K562 (cell line): Measurements from ENCODE around the gene HJV. TPM values are rescaled to one million over a fixed set of nuclear protein-coding genes. Genes with fewer than 3 reads are reported as not detected.

Source experiments
- CAMTA2 ChIP-seq: fragments of 250-450 bp; sonication (Bioruptor Pico); conservative IDR thresholded peaks from 2 replicates; pipeline ENCODE4 v1.5.1; 2022
- CBX3 ChIP-seq, 2 experiments: IDR thresholded peaks; 1 replicate in 1 of 2; 2 replicates in 1 of 2; pipeline ENCODE4 v1.6.1; 2012; ENCODE audit warnings: inconsistent platforms in 2 of 2, low read length in 2 of 2, borderline replicate concordance in 1 of 2, control low read depth in 1 of 2
- CC2D1A ChIP-seq: fragments of 450-650 bp; IDR thresholded peaks from 2 replicates; pipeline ENCODE4 v1.6.1; 2017; ENCODE audit warnings: mild to moderate bottlenecking
- CEBPG ChIP-seq, 3 experiments: fragments of 200-800 bp in 1 of 3; sonication (Bioruptor generic) in 1 of 3; sonication (generic) in 1 of 3; formaldehyde crosslinking in 1 of 3; IDR thresholded peaks in 2 of 3; conservative IDR thresholded peaks in 1 of 3; 2 replicates each; pipeline versions ENCODE4 v1.6.1 to v1.8.0; 2016 to 2022; ENCODE audit warnings: missing compliant biosample characterization in 2 of 3, missing genetic modification characterization in 2 of 3, mild to moderate bottlenecking in 1 of 3, missing genetic modification reagents in 1 of 3
- GTF2B ChIP-seq: IDR thresholded peaks from 2 replicates; pipeline ENCODE4 v1.6.1; 2011; ENCODE audit not compliant: insufficient read length; ENCODE audit errors: extremely low read depth
- HLTF ChIP-seq: fragments of 450-650 bp; IDR thresholded peaks from 2 replicates; pipeline ENCODE4 v1.6.1; 2016
- MTA1 ChIP-seq: fragments of 450-650 bp; IDR thresholded peaks from 2 replicates; pipeline ENCODE4 v1.6.1; 2017; ENCODE audit warnings: borderline replicate concordance
- PHF8 ChIP-seq: fragments of 200-600 bp; sonication (generic); IDR thresholded peaks from 2 replicates; pipeline ENCODE4 v1.6.1; 2012; ENCODE audit warnings: mixed run types, mild to moderate bottlenecking, inconsistent platforms, low read length, moderate library complexity, borderline replicate concordance
- RUNX1 ChIP-seq: sonication (generic); IDR thresholded peaks from 2 replicates; pipeline ENCODE4 v1.6.1; 2016; ENCODE audit warnings: antibody characterized with exemption, low read depth
- SIX5 ChIP-seq, 2 experiments: IDR thresholded peaks; 2 replicates each; pipeline ENCODE4 v1.6.1; 2011; ENCODE audit warnings: low read length in 2 of 2, borderline replicate concordance in 1 of 2, low read depth in 1 of 2, mild to moderate bottlenecking in 1 of 2, moderate library complexity in 1 of 2; ENCODE audit not compliant: insufficient read depth in 1 of 2
- TAF1 ChIP-seq: IDR thresholded peaks from 2 replicates; pipeline ENCODE4 v1.6.1; 2011; ENCODE audit warnings: mild to moderate bottlenecking, low read length, moderate library complexity; ENCODE audit not compliant: insufficient read depth, control insufficient read depth, severe bottlenecking; ENCODE audit errors: extremely low read depth
- ZBTB8A ChIP-seq: fragments of 450-650 bp; IDR thresholded peaks from 2 replicates; pipeline ENCODE4 v1.6.1; 2018; ENCODE audit warnings: mild to moderate bottlenecking, moderate library complexity; ENCODE audit not compliant: partially characterized antibody
- ZNF347 ChIP-seq: fragments of 450-650 bp; formaldehyde crosslinking; IDR thresholded peaks from 2 replicates; pipeline ENCODE4 v1.4.0; 2020; ENCODE audit warnings: low read depth, mild to moderate bottlenecking, moderate library complexity
- ZNF583 ChIP-seq: fragments of 250-450 bp; sonication (Bioruptor Pico); IDR thresholded peaks from 2 replicates; pipeline ENCODE4 v1.4.0; 2020
- ZSCAN32 ChIP-seq: fragments of 450-650 bp; formaldehyde crosslinking; IDR thresholded peaks from 2 replicates; pipeline ENCODE4 v1.4.0; 2020; ENCODE audit warnings: mild to moderate bottlenecking, moderate library complexity
- ZZZ3 ChIP-seq: fragments of 450-650 bp; IDR thresholded peaks from 2 replicates; pipeline ENCODE4 v1.6.1; 2016; ENCODE audit warnings: antibody characterized with exemption, mild to moderate bottlenecking, moderate library complexity
- polyA plus RNA-seq, 8 experiments: library from polyadenylated mRNA; depleted of rRNA in 4 of 8; stranded (reverse) in 5 of 8; unstranded in 3 of 8; fragments of >200 nt; fragmentation: Nextera tagmentation in 2 of 8; fragmentation: Illumina TruSeq in 1 of 8; extraction: Ambion mirVana in 2 of 8; extraction: Trizol in 1 of 8; gene quantifications; 2 replicates each; pipeline versions ENCODE4 v1.2.1 to v1.2.3, GENCODE V29; 2011 to 2014; ENCODE audit warnings: inconsistent platforms in 1 of 8, missing spikeins in 1 of 8
- total RNA-seq, 7 experiments: library from RNA; depleted of rRNA in 6 of 7; stranded (reverse); fragments of >200 nt in 6 of 7; fragmentation: Illumina TruSeq in 2 of 7; extraction: Trizol in 2 of 7; gene quantifications; 2 replicates each; pipeline versions ENCODE4 v1.2.1 to v1.2.3, GENCODE V29; 2011 to 2021; ENCODE audit warnings: low replicate concordance in 1 of 7
- TF ChIP-seq, protein P1 (sequence below): fragments of 250-450 bp; sonication (Bioruptor Pico); IDR thresholded peaks from 2 replicates; pipeline ENCODE4 v1.5.0; 2021; ENCODE audit warnings: mild to moderate bottlenecking, borderline replicate concordance

HJV gene
- total and polyA plus RNA-seq, 9 of the 15 experiments (the other 6 are each of a cell fraction or from before 2014, with no cell fraction given) = 1.0 to 6.6 (median 2.4) TPM

GRCh38 chr1:145996433-145997015, 25.0 kb downstream of the HJV start, which contains the start of gene TXNIP (continued):
- no peak for TF ChIP-seq SIX5 (IDR thresholded peaks at IDR 0.05; ENCODE audit: borderline replicate concordance in 1 of 2, insufficient read depth in 1 of 2, low read depth in 1 of 2, low read length in 2 of 2)
- peak; percentile 66; the same call in 1 of the 2 replicates for TF ChIP-seq PHF8
- TF ChIP-seq TAF1 = peak; percentile 92
- no peak for TF ChIP-seq ZBTB8A
- TF ChIP-seq RUNX1 = no peak
- TF ChIP-seq CAMTA2 (CRISPR knock-in tag) = no peak
- TF ChIP-seq ZNF347 (CRISPR knock-in tag) = no peak
- peak; percentile 100 for TF ChIP-seq CC2D1A
- TF ChIP-seq MTA1 = no peak
- no peak for TF ChIP-seq ZZZ3
- no peak for TF ChIP-seq GTF2B
- TF ChIP-seq HLTF = peak; percentile 40; the same call in 1 of the 2 replicates
- no peak for TF ChIP-seq ZSCAN32
- peak; percentile 35; the same call in 1 of the 2 replicates for TF ChIP-seq CEBPG (CRISPR knock-in tag; IDR thresholded peaks at IDR 0.05)
- TF ChIP-seq CEBPG (tag; conservative IDR thresholded peaks at IDR 0.05 in 1 of 2, IDR thresholded peaks at IDR 0.05 in 1 of 2) = no peak
- TF ChIP-seq CBX3 (IDR thresholded peaks at IDR 0.05; ENCODE audit: borderline replicate concordance in 1 of 2, low read length in 2 of 2) = no peak
- TF ChIP-seq, protein P1, sequence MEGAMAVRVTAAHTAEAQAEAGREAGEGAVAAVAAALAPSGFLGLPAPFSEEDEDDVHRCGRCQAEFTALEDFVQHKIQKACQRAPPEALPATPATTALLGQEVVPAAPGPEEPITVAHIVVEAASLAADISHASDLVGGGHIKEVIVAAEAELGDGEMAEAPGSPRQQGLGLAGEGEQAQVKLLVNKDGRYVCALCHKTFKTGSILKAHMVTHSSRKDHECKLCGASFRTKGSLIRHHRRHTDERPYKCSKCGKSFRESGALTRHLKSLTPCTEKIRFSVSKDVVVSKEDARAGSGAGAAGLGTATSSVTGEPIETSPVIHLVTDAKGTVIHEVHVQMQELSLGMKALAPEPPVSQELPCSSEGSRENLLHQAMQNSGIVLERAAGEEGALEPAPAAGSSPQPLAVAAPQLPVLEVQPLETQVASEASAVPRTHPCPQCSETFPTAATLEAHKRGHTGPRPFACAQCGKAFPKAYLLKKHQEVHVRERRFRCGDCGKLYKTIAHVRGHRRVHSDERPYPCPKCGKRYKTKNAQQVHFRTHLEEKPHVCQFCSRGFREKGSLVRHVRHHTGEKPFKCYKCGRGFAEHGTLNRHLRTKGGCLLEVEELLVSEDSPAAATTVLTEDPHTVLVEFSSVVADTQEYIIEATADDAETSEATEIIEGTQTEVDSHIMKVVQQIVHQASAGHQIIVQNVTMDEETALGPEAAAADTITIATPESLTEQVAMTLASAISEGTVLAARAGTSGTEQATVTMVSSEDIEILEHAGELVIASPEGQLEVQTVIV (CRISPR knock-in tag) = no peak
- TF ChIP-seq ZNF583 (CRISPR knock-in tag) = no peak
